Suppressor macrophage (primary cell): ENCODE data around the gene TTI1.
"Not testable (repeated sequence)": the region's sequence is repeated elsewhere in the genome, so short reads cannot be mapped to it uniquely, and the experiment has no call there.

Experiments
- DNase-seq, 4 experiments: peaks; one replicate each; pipeline ENCODE4 v3.0.0-alpha.2; 2020 to 2022

The TTI1 gene

DNA sequence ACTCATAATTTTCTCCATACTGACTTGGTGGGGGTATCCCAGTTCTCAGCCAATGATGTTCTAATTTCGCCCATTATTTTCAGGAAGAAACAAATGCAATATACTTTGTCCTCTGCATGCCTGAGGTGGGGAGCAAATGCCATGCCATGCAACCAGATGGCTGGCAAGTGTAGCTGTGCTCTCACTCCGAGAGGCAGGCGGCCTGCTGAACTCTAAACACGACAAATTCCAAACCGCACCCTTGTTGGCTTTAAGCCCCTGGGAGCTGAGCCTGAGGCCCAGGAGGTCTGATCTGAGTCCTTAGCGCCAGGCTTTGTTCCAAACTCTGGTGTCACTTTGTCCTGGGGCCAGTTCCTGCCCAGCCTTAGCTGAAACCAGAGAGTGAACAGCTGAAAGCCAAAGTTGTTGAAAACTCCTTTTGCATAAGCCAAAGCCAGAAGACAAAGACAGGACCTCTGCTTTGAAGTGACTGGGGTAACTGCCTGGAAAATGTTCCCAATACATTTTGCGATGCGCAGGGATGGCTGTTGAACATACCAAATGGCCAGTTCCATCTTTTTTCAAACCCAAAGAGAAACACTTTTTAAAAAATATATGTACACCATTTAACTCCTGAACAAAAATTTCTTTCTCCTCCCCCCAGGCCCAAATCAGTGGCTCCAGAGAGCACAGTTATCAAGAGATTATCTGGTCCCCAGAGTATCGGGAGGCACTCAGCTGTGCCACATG, 46.2 kb downstream of the TTI1 start:
- no peak for DNase-seq

DNA sequence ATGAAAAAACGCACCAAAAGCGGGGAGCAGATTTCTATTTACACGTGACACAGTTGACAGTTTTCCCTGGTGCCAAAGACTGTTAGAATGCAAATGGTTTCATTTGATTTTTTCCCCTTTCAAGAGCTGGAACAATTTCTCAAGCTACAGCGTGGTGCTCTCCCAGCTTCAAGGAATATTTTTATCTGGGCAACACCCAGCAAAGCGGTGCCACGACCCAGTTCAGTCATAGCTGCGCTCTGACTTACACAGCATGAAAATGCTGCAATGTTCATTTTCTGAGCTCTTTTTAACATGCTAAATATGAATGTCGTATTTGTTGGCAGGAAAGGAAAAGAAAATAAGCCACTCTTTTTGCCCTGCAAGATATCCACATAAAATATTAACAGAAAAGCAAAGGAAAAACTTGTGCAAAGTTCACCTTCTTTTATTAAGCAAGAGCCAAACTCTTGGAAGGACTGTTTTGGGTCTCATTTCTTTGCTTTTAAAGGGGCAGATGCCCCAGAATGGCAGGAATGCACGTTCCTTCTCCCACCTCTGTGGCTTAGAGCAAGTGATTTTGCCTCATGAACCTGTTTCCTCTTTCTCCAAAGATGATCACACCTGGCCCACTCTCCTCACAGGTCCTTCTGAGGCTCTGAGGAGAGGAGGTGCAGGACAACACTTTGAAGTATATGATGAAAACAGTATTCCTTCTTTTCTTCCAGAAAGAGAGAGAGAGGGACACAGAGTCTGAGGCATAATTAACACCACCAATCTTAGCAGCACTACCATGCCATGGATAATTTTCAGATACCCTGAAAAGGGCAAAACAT, 47.0 kb downstream of the TTI1 start:
- no peak for DNase-seq

DNA sequence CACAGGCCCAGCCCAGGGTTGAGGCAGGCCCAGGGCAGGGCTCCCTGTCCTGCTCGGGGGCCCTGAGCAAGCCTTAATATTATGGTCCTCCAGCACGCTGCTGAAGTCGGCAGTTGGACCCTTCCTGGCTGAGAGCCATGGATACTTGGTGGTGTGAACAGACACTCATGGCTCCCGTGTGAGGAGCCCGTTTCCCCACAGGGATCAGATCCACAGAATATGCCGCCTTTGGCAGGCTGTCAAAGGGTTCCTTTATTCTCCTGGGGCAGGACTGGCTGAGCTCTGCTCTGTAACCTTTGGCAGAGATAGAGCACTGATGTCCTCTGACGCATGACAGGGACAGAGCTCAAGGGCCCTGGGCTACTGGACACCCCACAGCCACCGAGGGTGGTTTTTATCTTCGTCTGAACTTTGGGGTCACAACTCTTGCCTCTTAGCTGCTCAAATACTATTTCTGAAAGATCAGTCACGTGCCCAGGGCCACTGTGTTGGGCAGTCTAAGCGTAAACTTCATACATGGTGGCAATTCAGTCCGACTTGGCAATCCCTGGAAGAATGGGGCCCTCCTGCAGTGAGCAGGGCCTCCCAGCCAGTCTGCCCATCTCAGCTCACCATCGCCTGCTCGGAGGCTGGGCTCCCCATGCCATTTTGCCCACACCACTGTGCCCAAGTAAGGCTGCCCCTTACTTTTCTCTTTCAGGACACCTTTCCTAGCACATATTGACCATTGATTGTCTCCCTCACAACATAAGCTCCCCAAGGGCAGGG, 49.1 kb downstream of the TTI1 start:
- DNase-seq: no peak

DNA sequence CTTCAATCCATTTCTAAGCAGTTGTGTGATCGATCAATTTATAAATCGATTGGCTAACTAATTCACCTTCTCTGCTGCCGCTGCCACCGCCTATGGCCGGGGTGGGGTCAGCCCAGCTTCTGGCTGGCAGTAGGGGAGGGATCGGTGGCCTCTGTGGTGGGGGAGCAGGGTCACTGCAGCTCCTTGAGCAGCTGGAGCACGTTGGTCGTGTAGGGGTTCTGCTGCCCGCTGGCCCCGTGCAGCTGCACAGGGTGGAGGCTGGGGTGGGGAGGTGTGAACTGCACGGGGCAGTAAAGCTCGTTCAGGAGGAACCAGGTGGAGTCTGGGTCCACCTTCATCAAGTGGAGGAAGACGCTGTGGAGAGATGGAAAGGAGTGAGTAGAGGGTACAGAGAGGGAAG, 50.0 kb downstream of the TTI1 start:
- DNase-seq: no peak

DNA sequence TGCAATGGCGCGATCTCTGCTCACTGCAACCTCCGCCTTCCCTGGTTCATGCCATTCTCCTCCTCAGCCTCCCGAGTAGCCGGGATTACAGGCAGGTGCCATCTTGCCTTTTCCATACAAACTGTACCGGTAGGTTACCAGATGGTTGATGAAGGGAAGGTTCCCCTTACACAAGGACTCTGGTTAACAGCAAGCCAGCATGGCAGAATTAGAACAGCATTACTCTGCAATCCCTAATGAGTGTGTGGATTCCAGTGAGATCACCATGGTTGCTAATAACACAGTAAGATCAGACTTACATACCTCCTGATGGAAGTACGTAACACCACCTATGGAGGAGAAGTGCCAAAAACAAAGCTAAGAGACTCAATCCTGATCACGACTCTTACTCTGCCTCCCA, 51.7 kb downstream of the TTI1 start:
- no peak for DNase-seq

DNA sequence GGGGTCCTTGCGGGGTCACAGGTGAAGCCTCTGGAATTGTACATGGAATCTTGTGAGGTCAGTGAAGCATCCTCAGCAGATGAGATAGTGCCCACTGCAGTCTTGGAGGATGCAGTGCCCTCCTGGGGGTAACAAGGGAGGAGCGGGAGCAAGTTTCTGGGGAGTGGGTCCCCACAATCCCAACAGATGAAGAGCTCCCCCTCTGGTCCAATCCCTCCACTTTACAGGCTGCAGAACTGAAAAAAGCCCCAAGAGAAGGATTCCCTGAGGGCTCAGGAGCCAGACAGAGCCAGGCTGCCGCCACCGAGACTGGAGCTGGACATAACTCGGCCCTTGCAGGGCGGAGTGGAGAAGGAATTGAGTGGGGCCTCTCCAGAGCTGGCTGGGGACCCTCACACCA, 52.4 kb downstream of the TTI1 start:
- DNase-seq: no peak

DNA sequence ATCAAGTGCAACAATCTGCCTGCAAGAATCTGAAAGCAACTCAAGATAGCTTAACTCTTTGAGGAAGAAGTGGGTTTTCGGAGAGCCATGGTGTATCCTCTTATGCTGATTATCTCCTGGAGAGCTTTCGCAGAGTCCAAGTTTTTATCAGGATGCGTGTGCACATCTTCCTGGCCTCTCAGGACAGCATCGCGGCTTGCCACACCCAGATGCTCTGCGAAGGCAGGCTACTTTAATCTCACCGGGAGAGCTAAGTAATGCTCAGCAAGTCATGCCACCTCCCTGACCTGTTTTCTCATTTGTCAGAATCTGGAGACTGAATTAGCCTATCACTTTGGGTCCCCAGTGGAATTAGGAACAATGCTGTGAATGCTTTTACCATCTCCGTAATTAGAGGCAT, 52.9 kb downstream of the TTI1 start:
- no peak for DNase-seq

DNA sequence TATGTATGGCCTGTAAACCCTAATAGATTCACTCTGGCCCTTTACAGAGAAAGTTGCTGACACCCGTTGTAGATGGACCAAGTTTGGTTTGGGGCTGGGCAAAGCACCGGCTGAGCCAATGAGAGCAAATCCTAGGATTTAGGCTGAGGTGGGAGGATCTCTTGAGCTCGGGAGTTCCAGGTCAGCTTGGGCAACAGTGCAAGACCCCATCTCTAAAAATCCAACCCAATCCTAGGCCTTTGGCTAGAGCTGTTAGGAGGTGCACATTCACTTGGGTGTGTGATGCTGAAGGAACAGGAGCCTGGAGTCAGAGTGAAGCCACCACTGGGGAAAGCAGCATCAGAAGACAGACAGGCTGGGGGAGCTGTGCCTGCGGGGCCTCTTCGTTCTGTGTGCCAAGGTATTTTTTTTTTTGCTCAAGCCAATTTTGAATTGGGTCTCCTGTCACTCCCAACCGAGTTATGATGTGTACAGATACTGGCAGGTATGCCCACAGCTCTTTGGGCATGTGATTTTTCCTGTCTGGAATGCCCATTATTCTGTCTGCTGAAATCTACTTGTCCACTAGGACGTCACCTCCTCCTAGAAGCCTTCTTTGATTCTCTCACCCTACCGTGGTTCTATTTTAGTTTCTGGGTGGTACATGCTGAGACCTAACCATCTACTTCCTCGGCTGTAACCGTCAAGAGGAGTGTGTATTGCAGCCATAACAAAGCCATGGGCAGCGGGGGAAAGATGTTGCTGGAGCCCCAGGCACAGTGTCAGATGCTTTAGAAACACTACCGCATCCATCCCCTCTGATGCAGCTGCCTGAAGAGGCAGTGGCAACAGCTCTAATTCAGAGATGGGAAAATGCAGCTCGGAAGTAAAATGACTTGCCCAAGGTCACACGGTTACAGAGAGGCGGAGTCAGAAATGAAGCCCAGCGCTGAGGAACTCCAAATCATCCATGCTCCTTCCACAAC, 54.0 kb downstream of the TTI1 start:
- no peak for DNase-seq

DNA sequence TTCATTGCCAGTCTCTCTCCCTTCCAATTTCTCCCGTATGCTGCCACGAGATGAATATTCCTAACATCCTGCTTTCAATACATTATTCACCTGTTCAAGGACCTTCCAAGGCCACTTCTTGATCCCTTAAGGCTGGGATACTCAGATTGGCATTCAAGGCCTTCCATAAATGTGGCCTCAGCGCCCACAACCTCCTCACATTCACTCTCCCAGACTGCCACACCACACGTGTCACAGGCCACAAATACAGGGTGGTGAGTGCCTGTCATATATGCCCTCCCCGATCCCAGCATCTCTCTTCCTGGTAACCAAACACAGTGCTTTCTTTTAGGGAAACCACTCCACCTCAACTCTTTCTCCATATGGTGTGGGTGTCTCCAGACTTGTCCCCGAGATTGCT, 55.5 kb downstream of the TTI1 start:
- DNase-seq: no peak

DNA sequence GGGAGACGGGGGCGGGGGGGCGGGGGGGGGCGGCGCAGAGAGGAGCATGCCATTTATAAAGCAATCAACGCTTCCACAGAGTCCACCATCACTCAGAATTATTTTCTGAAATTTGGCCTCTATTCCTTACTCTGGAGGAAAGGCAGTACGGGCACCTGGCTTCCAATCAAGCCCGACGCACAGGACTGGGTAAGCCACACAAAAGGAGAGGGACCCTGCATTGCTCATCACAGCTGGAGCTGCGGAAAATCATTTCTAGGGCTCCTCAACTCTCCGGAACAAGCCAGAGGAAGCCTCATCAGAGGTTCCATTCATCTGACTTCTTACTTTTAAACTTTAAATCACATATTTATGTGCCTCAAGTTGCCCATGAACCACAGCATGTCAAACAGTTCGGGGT, 55.9 kb downstream of the TTI1 start:
- DNase-seq: no peak

DNA sequence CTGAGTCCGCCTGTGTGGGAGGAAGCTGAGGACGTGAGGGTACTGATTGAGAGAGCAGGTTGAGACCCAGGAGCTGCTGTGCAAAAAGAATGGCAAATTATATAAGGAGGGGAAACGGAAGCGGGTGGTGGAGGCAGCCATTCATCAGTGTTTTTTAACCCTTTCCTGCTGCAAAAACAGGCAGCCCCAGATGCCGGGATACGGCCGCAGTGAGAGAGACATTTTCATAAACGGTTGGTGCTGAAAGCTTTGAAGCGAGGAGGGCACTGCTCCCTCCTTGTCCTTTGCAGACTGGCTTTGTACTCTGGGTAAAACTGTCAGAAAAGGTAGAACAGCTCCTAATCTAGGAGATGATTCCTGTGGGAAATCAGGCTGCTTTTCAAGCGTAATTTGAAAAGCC, 56.4 kb downstream of the TTI1 start:
- no peak for DNase-seq

DNA sequence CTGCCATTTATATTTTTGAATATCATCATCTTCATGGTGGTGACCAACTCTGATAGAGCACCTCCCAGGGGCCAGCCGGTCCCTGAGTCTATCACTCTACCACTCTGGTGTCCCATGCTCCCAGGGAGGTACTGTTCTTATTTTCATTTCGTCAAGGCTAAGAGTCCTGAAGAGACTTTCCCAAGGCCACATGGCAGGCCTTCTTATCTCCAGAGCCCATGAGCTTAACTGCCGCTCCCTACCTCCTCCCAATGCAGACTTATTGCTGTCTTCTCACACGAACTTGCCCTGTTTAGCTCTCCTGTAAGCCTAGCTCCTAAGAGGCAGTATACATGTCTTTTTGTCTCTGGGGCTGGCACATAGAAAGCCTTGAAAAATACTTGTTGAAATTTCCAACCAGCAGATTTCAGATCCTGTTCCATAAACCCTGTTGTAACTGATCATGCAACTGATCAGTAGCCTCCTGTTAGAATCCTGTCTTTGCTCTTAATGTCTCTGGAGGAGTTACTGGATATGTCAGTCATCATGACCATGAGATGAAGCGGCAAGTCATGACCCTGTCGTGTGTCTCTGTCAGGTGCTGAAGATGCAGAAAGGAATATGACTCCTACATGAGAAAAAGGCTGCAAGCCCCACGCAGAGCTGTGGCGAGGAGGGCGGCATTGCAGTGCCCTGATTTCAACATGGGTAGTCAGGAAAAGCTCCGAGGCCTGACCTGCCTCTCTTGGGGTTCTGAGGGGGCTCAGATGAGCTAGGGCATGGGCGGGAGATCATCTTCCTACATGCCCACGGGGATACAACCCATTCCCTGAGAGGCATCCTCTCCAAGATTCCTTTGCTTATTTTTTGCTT, 60.0 kb downstream of the TTI1 start:
- no peak for DNase-seq

DNA sequence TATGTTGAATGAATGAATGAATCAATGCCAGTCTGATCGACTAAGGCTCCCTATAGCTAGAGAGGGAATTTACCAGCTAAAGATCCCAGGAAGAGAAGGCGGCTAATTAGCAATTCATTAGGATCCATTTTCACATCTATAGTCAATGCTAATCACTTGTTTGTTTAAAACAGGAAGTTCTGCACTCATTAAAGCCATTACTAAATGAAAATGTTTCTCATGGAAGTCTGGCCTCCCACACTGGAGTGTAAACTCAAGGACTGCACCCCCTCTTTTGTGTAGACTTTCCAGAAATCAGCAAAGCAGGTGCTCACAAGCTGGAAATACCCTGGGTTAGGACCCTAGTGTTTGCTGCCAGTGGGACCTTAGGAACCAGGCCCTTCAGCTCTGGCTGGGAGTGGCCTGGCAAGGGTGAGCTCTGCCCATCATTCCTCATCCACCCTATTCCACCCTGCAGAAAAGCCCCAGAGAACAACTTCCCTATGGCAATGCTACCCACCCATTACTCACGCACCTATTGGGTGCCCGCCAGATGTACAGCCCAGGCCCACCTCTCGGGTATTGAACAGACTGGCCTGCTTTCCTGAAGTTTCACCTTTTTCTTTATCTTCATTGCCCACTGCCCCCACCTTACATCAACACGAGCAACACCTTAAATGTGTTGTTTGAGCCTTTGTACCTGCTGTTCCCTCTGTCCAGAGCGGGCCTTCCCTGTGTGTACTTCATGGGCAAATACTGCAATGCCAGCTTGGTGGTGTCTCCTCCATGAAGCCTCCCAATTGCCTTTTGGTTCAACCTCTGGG, 60.8 kb downstream of the TTI1 start:
- DNase-seq: no peak

DNA sequence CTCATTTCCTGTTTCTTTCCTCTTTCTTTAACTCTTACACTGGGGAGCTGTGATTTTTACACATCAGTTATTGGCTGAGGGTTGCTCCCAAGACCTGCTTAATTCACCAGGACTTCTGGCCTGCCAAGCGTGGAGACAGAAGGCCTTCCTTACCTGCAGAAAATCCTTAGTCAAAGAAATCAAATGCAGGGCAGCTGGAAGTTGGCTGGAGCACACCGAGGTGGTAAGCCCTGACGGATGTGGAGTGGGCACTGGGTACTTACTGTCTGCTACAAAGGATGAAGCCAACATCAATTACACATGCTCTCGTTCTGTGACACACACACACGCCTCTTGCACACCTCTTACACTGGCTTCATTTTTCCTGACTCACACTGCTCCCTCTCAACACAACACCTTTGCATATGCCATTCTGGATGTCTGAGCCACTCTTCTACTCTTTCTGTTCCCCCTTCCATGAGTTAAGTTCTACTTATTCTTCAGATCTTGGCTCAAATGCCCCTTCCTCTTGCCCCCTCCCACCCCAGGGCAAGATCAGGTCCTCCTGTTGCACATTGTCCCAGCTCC, 61.6 kb downstream of the TTI1 start:
- DNase-seq: no peak

DNA sequence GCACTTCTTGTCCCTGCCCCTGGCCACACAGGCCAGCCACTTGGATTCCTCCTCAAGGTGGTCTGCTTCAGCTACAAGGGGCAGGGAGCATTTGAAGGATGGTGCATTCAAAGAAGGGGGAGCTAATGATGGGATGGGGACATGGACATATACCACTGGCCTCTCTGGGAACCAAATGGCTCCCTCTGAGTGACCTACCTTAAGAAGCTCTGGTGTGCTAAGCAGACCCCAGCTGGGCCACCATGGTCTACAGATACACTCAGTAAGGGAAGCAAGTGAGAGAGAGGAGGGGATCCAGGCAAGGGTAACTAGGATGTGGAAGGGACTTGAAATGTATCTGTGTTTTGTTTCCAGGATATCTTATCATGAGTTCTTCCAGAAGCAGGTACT, 62.4 kb downstream of the TTI1 start:
- no peak for DNase-seq

DNA sequence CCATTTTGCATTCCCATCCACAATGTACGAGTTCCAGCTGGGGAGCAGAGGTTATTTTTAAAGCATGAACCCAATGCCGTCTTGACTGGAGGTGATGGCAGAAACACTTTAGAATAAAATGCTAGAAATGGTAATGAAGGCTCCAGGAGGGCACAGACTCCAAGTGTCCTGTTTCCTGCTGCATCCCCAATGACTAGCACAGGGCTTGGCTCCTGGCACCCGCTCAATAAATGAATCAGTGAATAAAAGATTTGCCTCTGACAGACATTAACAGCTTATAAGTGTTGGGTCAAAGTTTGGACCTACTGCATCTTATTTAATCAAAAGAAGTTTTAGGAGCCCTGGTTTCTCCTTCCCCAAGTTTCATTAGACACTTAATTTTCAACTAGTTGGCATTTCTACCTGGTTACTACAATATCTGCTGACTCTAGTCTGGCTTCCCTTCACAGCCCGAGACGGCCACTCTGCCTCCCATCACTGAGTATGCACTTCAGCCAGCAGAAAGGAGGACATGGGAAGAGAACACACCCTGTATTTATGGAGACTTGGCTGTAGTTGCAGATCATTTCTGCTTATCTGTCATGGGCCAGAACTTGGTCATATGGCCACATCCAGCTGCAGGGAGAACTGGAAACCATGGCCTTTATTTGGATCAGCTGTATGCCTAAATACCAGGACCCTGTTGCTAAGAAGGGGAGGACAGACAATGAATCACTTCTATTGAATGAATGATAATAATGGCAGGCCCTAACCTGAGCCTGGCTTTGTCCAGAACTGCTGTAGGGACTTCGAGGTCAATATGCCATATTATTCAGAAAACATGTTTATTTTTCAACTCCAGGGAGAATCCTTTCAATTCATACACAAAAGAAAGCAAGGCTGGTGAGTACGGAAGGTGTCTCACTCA, 63.1 kb downstream of the TTI1 start:
- no peak for DNase-seq

DNA sequence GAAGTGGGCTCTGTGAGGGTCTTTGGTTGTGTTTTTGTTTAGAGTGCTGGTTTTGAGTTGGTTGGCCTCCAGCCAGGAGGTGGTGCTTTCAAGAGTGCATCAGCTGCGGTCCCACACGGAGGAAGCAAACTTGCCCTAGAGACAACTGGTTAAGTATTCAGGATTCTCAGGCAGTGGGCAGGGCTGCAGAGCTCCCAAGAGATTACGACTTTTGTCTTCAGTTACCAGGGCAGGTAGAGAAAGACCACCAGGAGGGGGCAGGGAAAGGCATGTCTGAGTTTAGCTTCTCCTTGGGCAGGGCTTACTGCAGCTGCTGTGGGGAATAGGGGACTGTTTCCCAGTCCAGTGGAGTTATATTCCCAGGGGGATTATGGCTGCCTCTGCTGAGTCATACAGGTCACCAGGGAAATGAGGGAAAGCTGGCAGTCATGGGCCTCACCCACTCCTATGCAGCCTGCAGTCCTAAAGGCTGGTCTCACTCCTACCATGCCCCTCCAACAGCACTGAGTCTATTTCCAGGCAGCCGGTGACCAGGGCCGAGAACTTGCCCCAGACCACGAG, 64.3 kb downstream of the TTI1 start:
- no peak for DNase-seq

DNA sequence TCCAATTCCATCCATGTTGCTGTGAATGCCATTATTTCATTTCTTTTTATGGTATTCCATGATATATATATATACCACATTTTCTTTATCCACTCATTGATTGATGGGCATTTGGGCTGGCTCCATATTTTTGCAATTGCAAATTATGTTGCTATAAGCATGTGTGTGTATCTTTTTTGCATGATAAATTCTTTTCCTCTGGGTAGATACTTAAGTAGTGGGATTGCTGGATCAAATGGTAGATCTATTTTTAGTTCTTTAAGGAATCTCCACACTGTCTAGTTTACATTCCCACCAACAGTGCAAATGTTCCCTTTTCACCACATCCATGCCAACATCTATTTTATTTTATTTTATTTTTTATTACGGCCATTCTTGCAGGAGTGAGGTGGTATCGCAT, 69.8 kb downstream of the TTI1 start:
- DNase-seq: not testable (repeated sequence)

DNA sequence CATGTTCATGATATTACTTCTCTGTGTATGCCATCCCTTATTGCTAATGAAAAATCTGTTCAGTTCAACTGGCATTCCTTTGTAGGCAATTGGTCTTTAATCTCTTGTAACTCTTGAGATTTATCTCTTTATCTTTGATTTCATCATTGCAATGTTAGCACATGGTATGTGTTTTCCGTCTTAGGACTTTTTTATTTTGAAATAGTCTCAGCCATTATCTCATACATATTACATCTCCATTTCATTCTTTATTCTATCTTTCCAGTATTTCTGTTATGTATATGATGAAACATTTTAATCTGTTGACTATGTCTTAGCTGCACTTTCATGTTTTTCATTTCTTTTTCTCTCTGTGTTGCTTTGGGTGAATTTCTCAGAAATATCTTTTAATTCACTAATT, 72.2 kb downstream of the TTI1 start:
- DNase-seq: no peak
